Common myeloid progenitor, CD34-positive (primary cell): ENCODE data around the gene PIWIL4.
"Not testable (repeated sequence)": the region's sequence is repeated elsewhere in the genome, so short reads cannot be mapped to it uniquely, and the experiment has no call there.

ENCODE experiments used
- CTCF ChIA-PET: fragments of 350-600 bp; sonication (Branson Sonifier 250); formaldehyde crosslinking; loops from one replicate; lab custom pipeline; 2021; ENCODE audit warnings: antibody characterized with exemption; lab: Charles Lee
- POLR2A ChIA-PET: fragments of 350-600 bp; sonication (Branson Sonifier 250); formaldehyde crosslinking; loops from one replicate; lab custom pipeline; 2021; ENCODE audit warnings: antibody characterized with exemption; lab: Charles Lee
- DNase-seq, 3 donors: peaks; one replicate each; pipeline versions ENCODE4 v3.0.0 to v3.0.0-alpha.2; 2013
- H3K27ac ChIP-seq, 2 experiments: 1 replicate in 1 of 2; 2 replicates in 1 of 2; pipeline ENCODE4 v1.7.0; 2013; ENCODE audit warnings: inconsistent platforms in 2 of 2, low read length in 2 of 2, mild to moderate bottlenecking in 2 of 2, low read depth in 1 of 2, moderate library complexity in 1 of 2; ENCODE audit not compliant: severe bottlenecking in 2 of 2, insufficient read depth in 1 of 2, poor library complexity in 1 of 2
- H3K27me3 ChIP-seq, 5 experiments: replicated peaks in 2 of 5; 1 replicate in 3 of 5; 2 replicates in 2 of 5; pipeline versions ENCODE4 v1.6.1 to v1.7.0; 2013; ENCODE audit warnings: low read length in 4 of 5, mild to moderate bottlenecking in 2 of 5, moderate library complexity in 2 of 5, inconsistent platforms in 1 of 5; ENCODE audit not compliant: insufficient read depth in 5 of 5, control insufficient read depth in 4 of 5
- H3K36me3 ChIP-seq, 4 experiments: 1 replicate in 2 of 4; 2 replicates in 2 of 4; pipeline versions ENCODE4 v1.6.1 to v1.7.0; 2013; ENCODE audit warnings: low read length in 3 of 4, control low read depth in 1 of 4, mild to moderate bottlenecking in 1 of 4; ENCODE audit not compliant: control insufficient read depth in 4 of 4, insufficient read depth in 4 of 4
- H3K4me1 ChIP-seq, 4 experiments: 1 replicate in 3 of 4; 2 replicates in 1 of 4; pipeline versions ENCODE4 v1.6.1 to v1.7.1; 2013; ENCODE audit warnings: low read length in 3 of 4, mild to moderate bottlenecking in 3 of 4, control low read depth in 1 of 4, inconsistent platforms in 1 of 4, moderate library complexity in 1 of 4; ENCODE audit not compliant: control insufficient read depth in 4 of 4, insufficient read depth in 4 of 4; ENCODE audit errors: control extremely low read depth in 1 of 4
- H3K4me3 ChIP-seq, 7 experiments: 1 replicate in 4 of 7; 2 replicates in 3 of 7; pipeline versions ENCODE4 v1.5.1 to v1.7.0; 2013; ENCODE audit warnings: mild to moderate bottlenecking in 7 of 7, low read length in 6 of 7, moderate library complexity in 6 of 7, inconsistent platforms in 2 of 7, low read depth in 2 of 7, control low read depth in 1 of 7; ENCODE audit not compliant: insufficient read depth in 4 of 7, control insufficient read depth in 1 of 7; ENCODE audit errors: extremely low read depth in 1 of 7
- H3K9me3 ChIP-seq, 5 experiments: 1 replicate in 4 of 5; 2 replicates in 1 of 5; pipeline versions ENCODE4 v1.6.1 to v1.7.1; 2013; ENCODE audit warnings: low read length in 4 of 5, mild to moderate bottlenecking in 2 of 5, inconsistent platforms in 1 of 5, low read depth in 1 of 5, moderate library complexity in 1 of 5; ENCODE audit not compliant: control insufficient read depth in 4 of 5, insufficient read depth in 2 of 5; ENCODE audit errors: control extremely low read depth in 1 of 5
- WGBS: methylation state at CpG from one replicate; pipeline ENCODE4 v1.1.5; 2013; ENCODE audit not compliant: insufficient coverage; 5-methylcytosine and 5-hydroxymethylcytosine counted together

PIWIL4 gene

DNA sequence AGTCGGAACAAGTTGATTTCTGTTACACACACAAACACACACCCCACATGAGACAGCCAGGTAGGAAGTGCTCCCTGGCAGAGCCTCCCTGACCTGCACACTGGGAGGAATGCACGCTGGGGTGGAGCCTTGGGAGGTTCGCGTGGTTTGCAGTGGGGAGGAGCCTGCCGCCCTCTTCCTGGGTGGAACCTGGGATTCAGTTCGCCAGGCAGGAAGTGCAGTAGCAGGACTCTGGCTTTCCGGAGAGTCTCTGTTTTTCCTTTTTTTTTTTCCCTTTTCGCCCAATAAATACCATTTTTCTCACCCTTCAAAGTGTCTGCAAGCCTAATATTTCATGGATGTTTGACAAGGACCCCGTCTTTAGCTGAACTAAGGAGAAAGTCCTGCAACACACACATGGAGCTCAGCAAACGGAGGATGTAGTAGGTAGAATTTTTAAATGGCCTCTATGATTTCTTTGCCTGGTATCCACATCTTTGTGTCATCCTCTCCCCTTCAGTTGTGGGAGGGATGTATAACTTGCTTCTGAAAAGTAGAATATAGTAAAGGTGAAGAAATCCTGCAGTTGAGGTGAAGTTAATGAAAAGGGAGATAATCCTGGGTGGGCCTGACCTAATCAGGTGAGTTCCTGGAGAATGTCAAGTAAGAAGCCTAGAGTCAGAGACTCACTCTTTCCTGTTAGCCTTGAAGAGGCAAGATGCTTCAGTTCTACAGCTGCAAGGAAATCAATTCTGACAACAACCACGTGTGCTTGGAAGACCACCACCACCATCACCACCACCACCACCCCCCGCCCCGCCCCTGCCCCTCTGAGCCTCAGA is 72.9 kb downstream of the PIWIL4 start:
- CTCF ChIA-PET, result no interaction called here
- 93% methylated on average over 6 of the region's 13 CpGs for WGBS
- Histone ChIP-seq H3K4me1 (peaks cover 0 to 16% (median 4%) of the 10 kb centered on the region in 4 experiments), H3K9me3 (no peaks in the 10 kb centered on the region), H3K27me3 (no peaks in the 10 kb centered on the region), H3K36me3 (no peaks in the 10 kb centered on the region), H3K4me3 (no peak overlapping the region), H3K27ac (no peak overlapping the region)
- DNase-seq, result no peak
- POLR2A ChIA-PET, result no interaction called here

DNA sequence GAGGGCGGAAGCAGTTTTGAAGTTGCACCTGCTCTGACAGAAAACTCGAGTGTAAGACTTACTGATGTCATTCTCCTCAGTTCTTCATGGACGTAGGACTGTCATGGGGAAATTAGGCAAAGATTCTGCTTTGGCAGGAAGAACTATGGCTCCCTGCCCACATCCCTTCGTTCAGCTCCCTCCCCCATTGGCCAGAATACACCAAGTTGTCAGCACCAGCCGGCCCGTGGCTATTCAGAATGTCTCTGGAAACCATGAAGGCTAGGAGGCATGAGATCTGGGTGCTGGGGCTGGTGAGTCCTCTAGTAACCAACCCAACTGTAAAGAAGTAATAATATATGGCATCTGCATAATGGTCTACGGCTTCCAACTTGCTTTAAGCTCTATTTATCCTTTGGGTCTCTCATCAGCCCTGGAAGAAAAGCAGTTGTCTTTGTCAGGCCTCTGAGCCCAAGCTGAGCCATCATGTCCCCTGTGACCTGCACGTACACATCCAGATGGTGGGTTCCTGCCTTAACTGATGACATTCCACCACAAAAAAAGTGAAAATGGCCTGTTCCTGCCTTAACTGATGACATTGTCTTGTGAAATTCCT is 74.1 kb downstream of the PIWIL4 start:
- H3K27me3 ChIP-seq, result no peaks in the 10 kb centered on the region
- H3K4me1 ChIP-seq, result peaks cover 0 to 13% (median 2%) of the 10 kb centered on the region in 4 experiments
- H3K36me3 ChIP-seq, result no peaks in the 10 kb centered on the region
- H3K27ac ChIP-seq, result no peak overlapping the region
- no peak overlapping the region for H3K4me3 ChIP-seq
- ChIA-PET CTCF (no interaction called here), POLR2A (no interaction called here)
- no peak for DNase-seq
- WGBS, result 83% methylated on average over 5 of the region's 8 CpGs
- no peaks in the 10 kb centered on the region for H3K9me3 ChIP-seq

DNA sequence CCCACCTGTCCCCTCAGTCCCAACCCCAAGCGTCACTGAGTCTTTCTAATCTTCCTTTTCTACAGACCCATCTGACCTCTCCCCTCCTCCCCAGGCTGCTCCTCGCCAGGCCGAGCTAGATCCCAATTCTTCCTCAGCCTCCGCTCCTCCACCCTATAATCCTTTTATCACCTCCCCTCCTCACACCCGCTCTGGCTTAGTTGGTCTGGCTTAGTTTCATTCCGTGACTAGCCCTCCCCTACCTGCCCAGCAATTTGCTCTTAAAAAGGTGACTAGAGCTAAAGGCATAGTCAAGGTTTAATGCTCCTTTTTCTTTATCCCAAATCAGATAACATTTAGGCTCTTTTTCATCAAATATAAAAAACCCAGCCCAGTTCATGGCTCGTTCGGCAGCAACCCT is 76.0 kb downstream of the PIWIL4 start:
- CTCF ChIA-PET, H3K9me3 ChIP-seq, H3K36me3 ChIP-seq, H3K4me1 ChIP-seq, H3K4me3 ChIP-seq, H3K27ac ChIP-seq, DNase-seq, H3K27me3 ChIP-seq, POLR2A ChIA-PET: not testable (repeated sequence)
- WGBS, result 100% methylated on average over 2 of the region's 8 CpGs

DNA sequence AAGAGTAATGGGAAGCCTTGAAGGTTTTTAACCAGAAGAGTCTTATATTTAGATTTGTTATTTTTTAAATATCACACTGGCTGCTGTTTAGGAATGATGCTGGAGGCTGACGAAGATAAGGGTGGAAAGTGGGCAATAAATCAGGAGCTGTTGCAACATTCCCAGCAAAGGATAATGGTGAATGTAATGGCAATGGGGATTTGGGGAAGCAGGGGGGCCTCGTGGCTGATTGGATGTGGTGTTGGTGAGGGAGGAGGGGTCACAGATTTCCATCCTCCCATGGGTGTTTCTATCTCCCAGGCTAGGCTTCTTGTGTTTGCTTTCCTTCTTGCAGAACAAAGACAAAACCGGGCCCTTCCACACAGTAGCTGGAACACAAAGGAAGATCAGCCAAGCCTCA is 80.8 kb downstream of the PIWIL4 start:
- Histone ChIP-seq H3K9me3 (no peaks in the 10 kb centered on the region), H3K27ac (no peak overlapping the region), H3K27me3 (no peaks in the 10 kb centered on the region), H3K4me3 (no peak overlapping the region), H3K4me1 (peaks cover 0 to 6% (median 3%) of the 10 kb centered on the region in 4 experiments), H3K36me3 (no peaks in the 10 kb centered on the region)
- CTCF ChIA-PET, result interaction anchor here (1.1 to 3.7 kb wide), 2 partner anchors 25 to 212 kb away, joined by 3 to 12 read pairs; no protein-coding TSS in a partner anchor
- DNase-seq, result no peak
- 94% methylated on average over 3 of the region's 3 CpGs for WGBS
- POLR2A ChIA-PET, result no interaction called here

DNA sequence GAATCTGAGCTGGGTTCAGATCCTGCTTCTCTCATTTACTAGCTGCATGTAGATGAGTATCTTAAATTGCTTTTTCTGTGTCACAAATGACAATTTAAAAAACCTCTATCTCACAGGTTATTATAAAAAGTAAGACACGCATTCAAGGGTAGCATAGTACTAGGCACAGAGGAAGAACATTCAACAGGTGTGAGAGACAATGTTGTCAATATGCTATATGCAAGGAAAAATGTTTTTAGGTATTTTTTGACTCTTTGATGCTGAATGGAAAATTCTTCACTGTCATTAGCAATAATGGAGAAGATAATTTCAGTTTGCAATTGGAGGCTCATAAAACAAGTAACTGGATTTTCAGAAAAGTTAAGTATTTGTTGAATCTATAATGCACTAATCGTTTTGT is 81.6 kb downstream of the PIWIL4 start:
- ChIA-PET POLR2A (no interaction called here), CTCF (interaction anchor here (1.1 to 3.7 kb wide), 2 partner anchors 26 to 211 kb away, joined by 3 to 12 read pairs; no protein-coding TSS in a partner anchor)
- H3K9me3 ChIP-seq, result no peaks in the 10 kb centered on the region
- no peaks in the 10 kb centered on the region for H3K27me3 ChIP-seq
- 52% methylated on average over 2 of the region's 2 CpGs for WGBS
- H3K36me3 ChIP-seq, result no peaks in the 10 kb centered on the region
- H3K27ac ChIP-seq, result no peak overlapping the region
- H3K4me3 ChIP-seq, result no peak overlapping the region
- DNase-seq, result no peak
- H3K4me1 ChIP-seq, result peaks cover 0 to 6% (median 3%) of the 10 kb centered on the region in 4 experiments

DNA sequence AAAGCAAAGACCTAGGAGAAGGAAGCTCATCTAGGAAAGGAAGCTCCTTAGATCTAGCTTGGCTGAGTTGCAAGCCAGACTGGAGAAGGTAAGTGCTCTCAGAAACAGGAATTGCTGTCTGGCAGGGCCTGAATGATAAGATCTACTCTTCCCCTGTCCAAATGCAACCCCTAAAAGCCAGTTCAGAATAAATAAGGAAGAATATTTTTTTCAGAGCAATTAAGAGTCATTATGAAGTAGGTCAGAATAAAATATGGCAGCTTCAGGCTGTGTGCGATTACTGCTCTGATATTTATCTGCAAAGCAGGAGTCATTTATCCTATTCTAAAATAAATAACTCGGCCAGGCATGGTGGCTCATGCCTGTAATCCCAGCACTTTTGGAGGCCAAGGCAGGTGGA is 82.1 kb downstream of the PIWIL4 start:
- Histone ChIP-seq H3K4me1 (peaks cover 0 to 6% (median 3%) of the 10 kb centered on the region in 4 experiments), H3K36me3 (no peaks in the 10 kb centered on the region), H3K9me3 (no peaks in the 10 kb centered on the region), H3K27me3 (no peaks in the 10 kb centered on the region), H3K27ac (no peak overlapping the region), H3K4me3 (no peak overlapping the region)
- CTCF ChIA-PET, result interaction anchor here (1.1 to 3.7 kb wide), 2 partner anchors 26 to 210 kb away, joined by 3 to 12 read pairs; no protein-coding TSS in a partner anchor
- DNase-seq, result peak in 1 of 3 donors; percentile 19
- WGBS, result no CpG with 5 or more reads among the region's 2 CpGs
- POLR2A ChIA-PET, result no interaction called here
